HG03025 (cell line): ENCODE data around the gene REXO1.
"Not testable (repeated sequence)": the region's sequence is repeated elsewhere in the genome, so short reads cannot be mapped to it uniquely, and the experiment has no call there.

Experiments
- ATAC-seq: cut with Tn5 transposase; IDR thresholded peaks from one replicate; pipeline ENCODE4 v1.9.1; 2021; ENCODE audit warnings: mild to moderate bottlenecking, moderate library complexity; ENCODE audit not compliant: unreplicated experiment, low FRiP score

Gene REXO1

DNA sequence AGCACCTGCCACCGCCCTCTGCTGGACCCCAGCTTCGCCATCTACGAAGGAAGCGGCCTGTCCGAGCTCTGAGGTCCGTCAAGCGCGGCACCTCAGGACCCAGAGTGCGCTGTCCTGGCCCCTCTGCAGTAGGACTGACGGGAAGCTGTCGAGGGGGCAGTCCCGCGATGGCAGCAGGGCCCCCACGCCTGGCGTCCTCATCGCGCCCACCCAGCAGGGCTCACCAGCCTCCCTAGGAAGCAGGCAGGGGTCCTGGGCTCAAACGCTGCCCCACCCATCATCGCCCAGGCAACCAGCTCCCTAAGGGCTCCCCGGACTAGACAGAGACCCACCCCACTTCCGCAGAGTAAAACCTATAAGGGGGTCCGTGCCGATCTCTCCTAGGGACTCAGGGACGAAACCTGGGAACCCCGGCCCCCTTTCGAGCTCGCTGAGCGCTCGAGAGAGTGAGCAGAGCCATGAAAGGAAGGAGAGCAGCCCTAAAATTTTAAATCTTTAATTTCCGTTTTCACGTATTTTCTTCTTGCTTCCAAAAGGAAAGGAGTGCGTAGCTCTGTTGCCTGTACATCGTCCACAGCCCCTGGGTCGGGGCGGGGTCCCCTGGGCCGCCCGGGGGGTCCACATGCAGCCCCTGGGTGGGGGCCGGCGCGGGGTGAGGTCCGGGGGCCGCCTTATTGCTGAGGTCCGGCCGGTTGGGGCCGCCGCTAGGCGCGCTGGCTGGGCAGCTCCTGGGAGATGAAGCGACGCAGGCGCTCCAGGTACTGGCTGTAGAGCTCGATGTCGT is 28.4 kb upstream of the REXO1 start:
- ATAC-seq, result not testable (repeated sequence)

DNA sequence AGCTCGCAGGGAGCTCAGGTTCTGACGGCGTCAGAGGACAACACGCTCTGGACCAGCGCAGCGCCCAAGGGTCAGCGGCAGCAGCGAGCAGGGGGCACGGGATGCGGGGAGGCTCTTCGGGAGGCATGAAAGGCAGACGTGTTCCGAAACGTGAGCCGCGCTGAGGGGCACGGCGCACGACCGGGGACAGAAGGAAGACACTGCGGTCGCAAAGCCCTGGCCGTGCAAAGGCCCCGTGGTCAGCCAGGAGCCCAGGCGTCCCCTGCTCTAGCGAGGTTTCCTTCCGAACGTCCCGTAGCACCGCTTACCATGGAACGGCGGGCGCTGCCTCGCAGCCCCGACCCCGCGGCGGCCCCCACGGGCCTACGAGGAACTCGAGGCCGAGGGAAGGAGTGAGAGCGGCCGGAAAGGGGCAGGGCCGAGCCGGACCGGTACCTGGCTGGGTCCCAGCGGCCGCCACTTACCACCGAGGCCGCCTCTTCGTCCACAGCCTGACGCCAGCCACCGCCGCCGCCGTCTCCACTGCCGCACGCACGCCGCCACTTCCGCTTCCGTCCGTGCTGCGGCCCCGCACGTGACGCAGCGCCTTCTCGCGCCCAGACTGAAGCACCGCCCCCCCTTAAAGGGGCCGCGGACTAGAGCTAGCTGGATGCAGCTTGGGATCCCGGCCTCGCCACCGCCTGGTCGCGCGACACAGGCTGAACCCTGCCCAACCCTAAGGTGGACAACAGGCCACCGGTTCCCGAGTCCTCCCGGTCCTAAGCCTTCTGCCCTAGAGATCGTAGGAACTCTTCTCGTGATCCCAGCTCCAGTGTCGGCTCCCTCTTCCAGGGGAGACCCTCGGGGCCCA is 27.6 kb upstream of the REXO1 start:
- ATAC-seq, result peak; percentile 68

DNA sequence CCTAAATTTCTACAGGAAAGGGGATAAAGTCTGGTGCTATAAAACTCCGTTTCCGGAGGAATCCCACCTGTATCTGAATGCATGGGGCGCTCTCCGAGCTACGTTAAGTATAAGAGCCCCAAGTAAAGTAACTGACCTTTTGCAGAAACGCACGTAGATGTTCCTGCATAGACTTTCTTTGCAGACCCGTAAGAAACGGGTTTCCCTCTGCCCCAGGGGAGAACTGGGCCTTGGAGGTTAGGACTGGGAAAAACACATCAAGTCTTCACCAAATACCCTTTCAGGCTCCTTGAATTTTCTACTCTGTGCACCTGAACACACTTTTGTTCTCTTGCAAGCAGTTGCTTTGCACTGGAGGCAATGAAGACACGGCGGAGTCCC is 27.0 kb upstream of the REXO1 start:
- not testable (repeated sequence) for ATAC-seq

DNA sequence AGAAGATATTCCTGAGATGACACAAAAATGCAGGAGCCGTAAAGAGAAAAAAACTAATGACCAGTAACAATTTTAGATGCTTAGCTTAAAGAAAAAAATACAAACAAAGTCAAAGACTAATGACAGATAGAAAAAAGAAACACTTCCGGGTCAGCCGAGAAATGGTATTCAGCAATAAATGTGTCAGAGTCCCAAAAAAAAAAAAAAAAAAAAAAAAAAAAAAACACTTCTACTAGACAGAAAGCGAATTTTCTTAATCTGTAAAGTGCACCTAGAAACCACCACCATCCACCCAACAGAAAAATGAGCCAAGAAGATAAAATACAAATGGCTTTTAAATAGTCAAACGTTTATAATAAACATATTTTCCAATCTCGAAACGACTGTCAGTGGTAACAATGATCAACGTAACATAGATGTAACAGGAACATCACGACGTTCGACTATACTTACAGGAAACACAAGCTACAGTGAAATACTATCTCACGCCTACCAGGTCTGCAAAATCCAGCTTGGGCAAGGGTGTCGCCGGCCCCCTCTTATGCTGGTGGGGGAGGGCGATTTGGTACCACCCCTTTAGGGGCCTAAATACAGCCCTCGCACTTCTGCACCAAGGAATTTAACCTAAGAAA is 26.4 kb upstream of the REXO1 start:
- no peak for ATAC-seq

DNA sequence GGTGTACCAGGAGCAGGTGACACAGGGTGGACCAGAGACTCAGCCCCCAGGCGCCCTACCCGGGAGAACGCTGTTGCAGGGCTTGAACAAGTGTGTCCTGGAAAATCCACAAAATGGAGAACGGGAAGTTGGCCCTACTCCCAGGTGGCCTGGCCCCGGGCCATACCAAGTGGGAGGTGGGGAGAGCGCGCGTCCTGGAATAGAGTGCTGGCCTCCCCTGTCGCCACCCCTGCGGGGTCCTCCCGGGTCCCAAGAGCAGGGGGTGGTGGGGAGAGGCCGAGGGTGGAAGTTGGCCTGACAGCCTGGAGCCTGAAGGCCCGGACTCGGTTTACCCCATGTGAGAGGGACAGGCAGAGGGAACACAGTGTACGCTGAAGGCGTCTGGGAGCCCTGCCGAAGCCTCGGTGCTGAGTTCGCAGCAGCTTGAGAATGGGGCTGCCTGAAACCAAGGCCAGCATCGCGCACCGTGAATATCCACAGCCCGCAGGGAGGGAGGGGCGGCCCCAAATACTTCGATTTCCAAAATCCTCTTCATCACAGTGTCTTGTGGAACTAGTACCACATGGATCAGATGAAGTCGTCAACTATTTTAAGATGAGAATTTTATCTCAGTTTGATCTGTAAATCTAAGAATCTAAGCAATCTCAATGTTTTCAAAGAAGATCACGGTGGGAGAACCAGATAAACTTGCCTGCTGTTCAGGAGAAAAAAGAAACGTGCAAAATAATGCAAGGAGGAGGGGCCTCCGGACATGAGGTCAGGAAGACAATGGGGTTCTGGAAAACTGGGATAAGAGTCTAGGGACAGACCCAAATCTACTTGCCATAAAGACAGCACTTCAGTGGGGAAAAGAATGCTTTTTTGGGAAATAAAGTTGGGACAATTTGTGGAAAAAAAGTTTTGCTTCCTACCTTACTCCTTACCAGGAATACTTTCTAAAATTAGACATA is 25.5 kb upstream of the REXO1 start:
- ATAC-seq, result no peak

DNA sequence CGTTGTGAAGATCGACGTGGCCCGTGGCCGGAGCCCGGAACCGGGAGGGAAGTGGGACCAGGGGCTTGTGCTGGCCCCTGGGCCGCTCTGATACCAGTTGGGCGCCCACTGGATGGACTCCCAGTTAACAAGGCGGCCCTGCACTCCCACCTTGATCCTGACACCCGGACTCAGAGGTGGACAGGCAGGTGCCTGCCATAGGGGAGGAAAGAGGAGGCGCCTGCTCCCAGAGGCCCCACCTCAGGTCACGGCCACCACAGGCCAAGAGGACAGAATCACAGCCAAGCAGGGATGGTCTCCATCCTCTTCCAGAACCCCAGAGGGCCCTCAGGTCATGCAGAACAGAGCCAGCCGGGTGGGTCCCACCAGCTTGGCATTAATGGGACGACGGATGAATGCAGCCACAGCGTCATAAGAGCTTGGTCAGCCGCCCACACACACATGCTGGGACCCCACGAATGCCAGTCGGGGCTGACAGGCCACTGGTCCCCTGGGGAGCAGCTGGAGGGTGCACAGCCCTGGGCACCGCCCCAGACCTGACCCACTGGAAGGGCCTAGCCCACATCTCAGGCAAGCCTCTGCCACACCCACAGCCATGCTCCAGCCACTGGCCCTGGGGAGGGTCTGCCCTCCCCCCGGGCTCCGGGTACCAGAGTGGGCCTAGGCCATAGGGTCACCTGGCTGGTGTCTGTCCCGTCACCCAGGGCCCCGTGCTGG is 24.7 kb upstream of the REXO1 start:
- ATAC-seq, result no peak

DNA sequence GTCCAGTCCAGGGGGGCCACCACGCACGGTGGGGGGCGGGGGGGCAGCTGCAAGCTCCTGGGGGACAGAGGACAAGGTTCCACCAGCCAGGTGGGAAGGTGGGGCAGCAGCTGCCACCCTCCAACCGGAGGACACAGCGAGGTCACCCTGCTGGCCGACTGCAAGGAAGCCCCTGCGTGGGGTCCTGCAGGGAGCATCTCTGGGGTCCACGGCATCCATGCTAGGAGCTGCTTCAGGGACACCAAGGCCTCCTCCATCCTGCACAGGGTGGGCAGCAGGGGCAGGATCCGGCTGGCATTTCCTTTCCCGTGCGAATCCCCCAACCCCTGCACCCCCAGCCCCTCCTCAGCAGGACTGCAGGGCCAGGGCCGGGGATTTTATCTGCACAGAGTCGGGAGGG is 23.3 kb upstream of the REXO1 start:
- no peak for ATAC-seq

DNA sequence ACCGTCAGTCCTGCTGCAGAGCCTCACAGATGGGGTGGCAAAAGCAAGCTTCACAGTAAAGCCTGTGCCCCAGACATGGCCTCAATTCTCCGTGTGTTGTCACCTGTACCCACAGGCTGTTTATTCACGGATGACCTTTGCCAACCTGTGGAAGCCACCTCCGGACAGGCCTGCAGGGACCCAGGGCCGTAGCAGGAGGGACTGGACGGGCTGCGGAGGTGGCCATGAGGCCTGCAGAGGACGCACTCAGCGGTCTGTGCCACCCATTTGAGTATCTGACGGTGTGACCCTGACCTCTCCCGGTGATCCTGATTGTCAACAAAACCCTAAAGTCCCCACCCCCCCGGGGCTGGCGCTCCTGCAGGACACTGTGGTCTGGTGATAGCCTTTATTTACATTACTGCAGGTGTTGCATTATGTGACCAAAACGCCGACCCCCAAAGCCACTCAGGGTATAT is 22.9 kb upstream of the REXO1 start:
- ATAC-seq, result no peak

DNA sequence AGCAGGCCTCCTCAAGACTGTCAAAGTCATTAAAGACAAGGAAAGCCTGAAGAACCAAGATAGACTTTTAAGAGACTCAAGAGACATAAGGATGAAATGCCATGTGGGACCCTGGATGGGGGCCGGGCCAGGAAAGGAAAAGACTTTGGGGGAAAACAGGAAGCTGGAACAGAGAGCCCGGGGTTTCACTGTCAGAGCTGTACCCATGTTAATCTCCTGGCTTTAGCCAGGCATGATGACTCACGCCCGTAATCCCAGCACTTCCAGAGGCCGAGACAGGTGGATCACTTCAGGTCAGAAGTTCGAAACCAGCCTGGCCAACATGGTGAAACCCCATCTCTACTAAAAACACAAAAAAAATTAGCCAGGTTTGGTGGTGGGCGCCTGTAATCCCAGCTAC is 20.7 kb upstream of the REXO1 start:
- ATAC-seq, result no peak

DNA sequence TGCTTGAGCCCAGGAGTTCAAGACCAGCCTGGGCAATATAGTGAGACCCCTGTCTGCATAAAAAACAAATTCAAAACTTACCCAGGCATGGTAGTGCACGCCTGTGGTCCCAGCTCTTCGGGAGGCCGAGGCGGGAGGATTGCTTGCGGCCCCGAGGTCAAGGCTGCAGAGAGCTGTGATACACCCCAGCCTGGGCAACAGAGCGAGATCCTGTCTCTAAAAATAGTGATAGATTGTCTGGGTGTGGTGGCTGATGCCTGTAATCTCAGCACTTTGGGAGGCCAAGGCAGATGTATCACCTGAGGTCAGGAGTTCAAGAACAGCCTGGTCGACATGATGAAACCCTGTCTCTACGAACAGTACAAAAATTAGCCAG is 19.1 kb upstream of the REXO1 start:
- ATAC-seq, result no peak

DNA sequence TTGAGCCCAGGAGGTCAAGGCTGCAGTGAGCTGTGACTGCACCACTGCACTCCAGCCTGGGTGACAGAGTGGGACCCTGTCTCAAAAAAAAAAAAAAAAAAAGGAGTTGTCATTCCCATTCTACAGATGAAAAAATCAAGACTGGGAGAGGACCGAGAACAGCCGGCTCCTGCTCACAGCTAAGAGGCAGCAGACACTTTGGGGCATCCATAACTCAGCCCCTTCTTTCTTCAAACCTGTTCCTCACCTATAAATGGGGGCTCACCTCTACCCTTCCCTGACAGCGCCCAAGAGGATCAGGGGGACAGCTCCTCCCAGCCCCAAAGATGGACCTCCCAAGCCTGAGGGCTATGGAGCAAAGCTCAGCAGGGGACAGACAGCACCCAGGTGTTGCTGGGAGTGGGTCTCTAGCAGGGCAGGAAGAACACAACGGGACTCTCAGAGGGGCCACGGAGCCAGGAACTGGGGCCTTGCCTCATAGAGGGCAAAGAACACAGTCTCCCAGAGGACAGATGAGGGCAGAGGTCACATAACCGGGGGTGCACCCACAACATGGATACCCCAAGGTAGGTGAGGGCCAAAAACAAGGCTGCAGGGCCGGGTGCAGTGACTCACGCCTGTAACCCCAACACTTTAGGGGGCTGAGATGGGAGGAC is 18.5 kb upstream of the REXO1 start:
- ATAC-seq, result no peak

DNA sequence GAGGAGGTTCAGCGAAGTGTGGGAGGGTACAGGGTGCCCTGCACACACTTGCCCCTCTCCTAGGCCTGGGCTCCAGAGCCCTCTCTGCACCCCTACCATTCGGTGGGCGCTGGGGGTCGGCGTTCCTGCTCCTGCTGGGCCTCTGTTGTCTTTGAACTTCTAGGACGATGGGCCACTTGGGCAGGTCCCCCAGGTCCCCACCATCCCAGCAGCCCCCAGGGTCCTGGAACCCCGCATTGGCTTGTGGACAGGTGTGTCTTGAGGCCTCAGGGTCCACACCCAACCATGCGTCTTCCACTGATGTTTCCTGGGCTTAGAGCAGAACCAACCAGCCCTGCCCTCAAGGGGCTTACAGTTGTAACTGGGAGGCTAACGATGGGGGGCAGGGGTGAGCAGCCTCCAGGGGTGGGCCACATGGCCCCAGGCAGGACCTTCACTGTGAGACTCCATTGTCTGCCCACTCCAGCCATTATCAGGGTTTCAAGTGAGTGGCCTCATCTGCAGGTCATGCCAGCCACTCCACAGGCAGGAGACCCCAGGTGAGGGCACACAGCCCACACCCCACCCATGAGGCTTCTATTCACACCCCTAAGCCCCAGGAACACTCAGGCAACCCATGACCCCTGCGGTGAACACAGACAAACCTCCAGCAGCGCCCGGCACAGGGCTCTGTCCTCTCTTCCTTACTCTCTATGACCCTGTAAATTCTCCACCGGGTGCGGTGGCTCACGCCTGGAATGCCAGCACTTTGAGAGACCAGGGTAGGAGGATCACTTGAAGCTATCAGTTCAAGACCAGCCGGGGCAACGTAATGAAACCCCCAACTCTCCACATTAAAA is 17.1 kb upstream of the REXO1 start:
- no peak for ATAC-seq

DNA sequence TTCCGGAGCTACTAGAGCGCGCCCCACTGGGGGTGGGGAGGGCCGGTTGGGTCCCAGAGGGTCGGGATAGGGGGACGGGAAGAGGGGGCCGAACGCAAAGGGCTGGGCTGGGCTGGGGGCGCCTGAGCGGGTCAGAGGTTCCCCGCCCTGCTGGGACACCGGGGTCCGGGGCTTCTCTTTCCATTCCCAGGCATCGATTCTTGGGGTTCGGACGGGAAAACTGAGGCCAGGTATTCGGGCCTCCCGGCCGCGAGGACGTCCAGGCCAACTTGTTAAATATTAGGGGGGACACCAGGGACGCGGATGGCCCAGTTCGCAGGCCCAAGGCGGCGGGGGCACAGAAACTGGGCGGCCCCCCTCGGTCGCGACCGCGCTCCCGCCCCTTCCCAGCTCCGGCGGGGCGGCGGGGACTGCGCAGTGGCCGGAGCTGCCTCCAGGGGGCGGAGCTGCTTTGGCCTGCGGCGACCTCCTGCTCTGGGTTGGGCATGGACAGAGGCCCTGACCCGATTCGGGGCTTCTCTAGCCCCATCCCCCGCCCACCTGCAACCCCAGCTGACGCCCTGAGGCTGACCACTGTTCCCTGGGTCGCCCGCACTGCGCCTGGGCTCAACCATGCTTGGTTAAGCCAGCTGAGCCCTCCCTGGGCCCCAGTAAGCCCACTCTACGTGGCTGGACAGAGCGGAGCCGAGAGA is 16.3 kb upstream of the REXO1 start:
- peak; percentile 25 for ATAC-seq

DNA sequence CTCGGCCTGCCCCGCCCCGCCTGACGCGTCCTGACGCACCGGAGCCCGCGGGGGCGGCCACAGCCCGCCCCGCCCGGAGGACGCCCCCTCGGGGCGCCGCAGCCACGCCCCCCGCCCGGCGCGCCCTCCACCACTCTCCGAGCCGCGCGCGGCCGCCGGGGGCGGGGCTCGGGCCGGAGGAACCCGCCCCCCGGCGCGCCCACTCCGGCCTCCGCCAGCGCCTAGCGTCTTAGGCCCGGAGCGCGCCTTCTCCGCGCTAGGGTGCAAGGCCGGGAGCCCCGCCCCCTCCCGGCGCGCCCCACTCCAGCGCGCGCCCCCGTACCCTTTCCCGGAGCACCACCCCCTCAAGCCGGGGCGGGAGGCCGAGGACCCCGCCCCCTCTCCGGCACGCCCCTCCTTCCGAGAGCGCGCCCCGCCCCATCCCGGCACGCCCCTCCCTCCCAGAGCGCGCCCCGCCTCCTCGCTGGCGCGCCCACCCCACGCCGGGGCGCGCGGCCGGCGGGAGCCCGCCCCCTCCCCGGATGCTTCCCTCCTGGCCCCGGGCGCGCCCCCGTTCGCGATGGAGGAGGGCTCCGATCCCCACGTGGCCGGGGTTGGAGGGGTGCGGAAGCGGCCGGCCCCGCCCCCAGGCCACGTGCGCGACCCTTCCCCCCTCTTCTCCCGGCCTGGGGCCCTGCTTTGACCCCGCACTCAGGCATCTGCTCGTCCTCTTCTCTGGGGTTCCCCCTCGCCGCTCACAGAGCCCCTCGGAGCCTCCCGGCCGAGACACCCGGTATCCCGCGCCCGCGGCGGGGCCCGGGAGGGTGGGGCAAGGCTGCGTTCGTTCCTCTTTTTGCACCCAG is 15.6 kb upstream of the REXO1 start:
- ATAC-seq, result peak; percentile 47

DNA sequence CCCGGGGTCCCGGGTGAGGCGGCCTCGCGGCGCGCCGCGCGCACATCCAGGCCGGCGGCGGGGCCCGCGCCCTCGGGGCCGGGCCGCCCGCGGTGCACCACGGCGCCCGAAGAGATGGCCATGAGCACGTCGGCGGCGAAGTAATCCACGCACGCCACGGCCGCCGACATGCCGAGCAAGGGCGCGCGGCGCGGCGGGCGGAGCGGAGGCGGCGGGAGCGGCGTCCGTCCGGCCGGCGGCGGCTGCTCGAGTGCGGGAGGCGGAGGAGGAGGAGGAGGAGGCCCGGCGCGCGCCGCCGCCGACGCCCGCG is 15.0 kb upstream of the REXO1 start, which contains the start of gene KLF16:
Gene KLF16, minus strand, starts transcription at position 252 of the 310 bp plus-strand sequence. Its CDS starts 82 bp downstream, at position 170.
- ATAC-seq, result no peak

DNA sequence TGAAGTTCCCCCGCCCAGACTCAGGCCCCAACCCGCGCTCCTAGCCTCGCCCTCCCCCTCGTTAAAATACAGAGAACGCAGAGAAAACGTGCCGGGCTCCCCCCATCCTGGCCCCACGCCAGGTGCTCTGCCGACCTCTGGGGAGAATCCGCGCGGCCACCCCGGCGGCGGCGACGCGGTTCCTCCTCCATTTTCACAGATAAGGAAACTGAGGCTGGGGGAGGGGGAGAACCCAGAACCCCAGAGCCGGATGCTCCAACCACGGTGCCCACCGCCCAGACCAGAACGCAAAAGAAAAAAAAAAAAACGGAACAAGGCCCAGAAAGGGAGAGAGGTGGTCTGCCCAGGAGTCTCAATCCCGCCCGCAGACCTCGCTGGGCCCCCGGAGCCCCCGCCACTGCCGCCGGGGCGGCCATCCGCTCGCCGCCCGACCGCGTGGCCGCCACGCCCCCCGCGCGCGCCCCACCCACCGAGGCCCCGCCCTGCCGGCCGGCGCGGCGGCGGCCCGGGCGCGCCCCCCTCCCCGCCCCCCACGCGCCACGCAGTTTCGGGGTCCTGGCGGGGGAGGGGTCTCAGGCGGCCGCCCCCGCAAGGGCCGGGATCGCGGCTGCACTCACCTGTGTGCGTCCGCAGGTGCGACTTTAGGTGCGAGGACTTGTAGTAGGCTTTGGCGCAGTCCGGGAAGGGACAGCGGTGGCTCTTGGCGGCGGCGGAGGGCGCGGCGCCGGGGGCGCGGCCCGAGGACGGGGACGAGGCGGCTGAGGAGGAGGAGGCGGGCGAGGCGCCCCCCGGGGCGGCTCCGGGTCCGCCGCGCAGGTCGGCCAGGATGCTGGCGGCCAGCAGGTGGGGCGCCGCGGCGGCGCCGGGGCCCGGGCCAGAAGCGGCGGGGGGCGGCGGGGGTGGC is 14.4 kb upstream of the REXO1 start:
- peak; percentile 2 for ATAC-seq
